GM19397 (cell line): ENCODE data around the gene RPS23.
"Not testable (repeated sequence)": the region's sequence is repeated elsewhere in the genome, so short reads cannot be mapped to it uniquely, and the experiment has no call there.

ENCODE experiments used
- ATAC-seq: cut with Tn5 transposase; IDR thresholded peaks from one replicate; pipeline ENCODE4 v1.9.1; 2021; ENCODE audit warnings: mild to moderate bottlenecking, moderate library complexity; ENCODE audit not compliant: unreplicated experiment

Gene RPS23

GRCh38 chr5:82290908-82291307 lies 12.8 kb upstream of the RPS23 start:
- no peak for ATAC-seq

- ATAC-seq = no peak
These were observed 11.9 kb upstream of the RPS23 start for GRCh38 chr5:82290005-82290404.

- ATAC-seq = no peak
These were observed 9.5 kb upstream of the RPS23 start for GRCh38 chr5:82287625-82288024.

- ATAC-seq = no peak
These were observed 7.1 kb upstream of the RPS23 start for GRCh38 chr5:82285206-82285605.

GRCh38 chr5:82283893-82284292 lies 5.7 kb upstream of the RPS23 start:
- ATAC-seq = no peak

GRCh38 chr5:82278711-82279370 lies 687 bp upstream of the RPS23 start:
- ATAC-seq = no peak

- ATAC-seq = no peak
These were observed 554 bp downstream of the RPS23 start for GRCh38 chr5:82277613-82277986.

- no peak for ATAC-seq
These were observed 1.1 kb downstream of the RPS23 start for GRCh38 chr5:82276800-82277612.

GRCh38 chr5:82275216-82275664 lies 2.9 kb downstream of the RPS23 start:
- no peak for ATAC-seq

GRCh38 chr5:82274343-82275211 lies 3.6 kb downstream of the RPS23 start:
- no peak for ATAC-seq

- not testable (repeated sequence) for ATAC-seq
These were observed 4.7 kb downstream of the RPS23 start for GRCh38 chr5:82273426-82273825.

- not testable (repeated sequence) for ATAC-seq
These were observed 5.4 kb downstream of the RPS23 start for GRCh38 chr5:82272571-82273356.

- ATAC-seq = not testable (repeated sequence)
These were observed 8.8 kb downstream of the RPS23 start for GRCh38 chr5:82269363-82269762.

- not testable (repeated sequence) for ATAC-seq
These were observed 10.7 kb downstream of the RPS23 start for GRCh38 chr5:82267297-82267933.

GRCh38 chr5:82265047-82265446 lies 13.1 kb downstream of the RPS23 start:
- no peak for ATAC-seq

GRCh38 chr5:82259172-82259800 lies 18.9 kb downstream of the RPS23 start:
- no peak for ATAC-seq

- no peak for ATAC-seq
These were observed 20.4 kb downstream of the RPS23 start for GRCh38 chr5:82257729-82258128.

GRCh38 chr5:82257247-82257646 lies 20.9 kb downstream of the RPS23 start:
- no peak for ATAC-seq

GRCh38 chr5:82255844-82256243 lies 22.3 kb downstream of the RPS23 start:
- ATAC-seq = no peak

- ATAC-seq = no peak
These were observed 25.4 kb downstream of the RPS23 start for GRCh38 chr5:82252744-82253143.
